Tibial artery (tissue), 4 donors: ENCODE measurements around the gene SYPL1.

ENCODE experiments used
- DNase-seq, 2 donors: peaks; one replicate each; pipeline ENCODE4 v3.0.0-alpha.2; 2019
- H3K27ac ChIP-seq, 2 donors: fragments of 200-600 bp; sonication (generic) in 1 of 2; 1 replicate in 1 of 2; 2 replicates in 1 of 2; pipeline ENCODE4 v1.5.1; 2018 to 2019; ENCODE audit warnings: mild to moderate bottlenecking in 1 of 2
- H3K27me3 ChIP-seq, 2 donors: fragments of 200-600 bp; sonication (generic) in 1 of 2; one replicate each; pipeline versions ENCODE4 v1.5.1 to v1.6.0; 2016 to 2019
- H3K36me3 ChIP-seq, 3 donors: fragments of 200-600 bp; sonication (generic) in 2 of 3; one replicate each; pipeline ENCODE4 v1.5.1; 2016 to 2019; ENCODE audit warnings: mild to moderate bottlenecking in 2 of 3
- H3K4me1 ChIP-seq, 4 donors: fragments of 200-600 bp; sonication (generic) in 2 of 4; 1 replicate in 3 of 4; 2 replicates in 1 of 4; pipeline ENCODE4 v1.5.1; 2016 to 2019
- H3K4me3 ChIP-seq, 2 donors: fragments of 200-600 bp; sonication (generic) in 1 of 2; 1 replicate in 1 of 2; 2 replicates in 1 of 2; pipeline ENCODE4 v1.5.1; 2018 to 2019; ENCODE audit warnings: mild to moderate bottlenecking in 2 of 2
- H3K9me3 ChIP-seq, 3 donors: fragments of 200-600 bp; sonication (generic) in 1 of 3; one replicate each; pipeline ENCODE4 v1.5.1; 2016 to 2019
- intact Hi-C: fragments of 100-400 bp; cut with DNase I; formaldehyde crosslinking; loops from one replicate; pipeline ENCODE4 v1.15.0; 2023; ENCODE audit warnings: low total_unique reads
- TF ChIP-seq, protein P1 (sequence below), 2 experiments: fragments of 200-600 bp in 1 of 2; fragments of 450-650 bp in 1 of 2; IDR thresholded peaks; one replicate each; pipeline ENCODE4 v1.5.1; 2017 to 2019; ENCODE audit warnings: antibody characterized with exemption in 2 of 2, mild to moderate bottlenecking in 1 of 2, moderate library complexity in 1 of 2

The SYPL1 gene

DNA sequence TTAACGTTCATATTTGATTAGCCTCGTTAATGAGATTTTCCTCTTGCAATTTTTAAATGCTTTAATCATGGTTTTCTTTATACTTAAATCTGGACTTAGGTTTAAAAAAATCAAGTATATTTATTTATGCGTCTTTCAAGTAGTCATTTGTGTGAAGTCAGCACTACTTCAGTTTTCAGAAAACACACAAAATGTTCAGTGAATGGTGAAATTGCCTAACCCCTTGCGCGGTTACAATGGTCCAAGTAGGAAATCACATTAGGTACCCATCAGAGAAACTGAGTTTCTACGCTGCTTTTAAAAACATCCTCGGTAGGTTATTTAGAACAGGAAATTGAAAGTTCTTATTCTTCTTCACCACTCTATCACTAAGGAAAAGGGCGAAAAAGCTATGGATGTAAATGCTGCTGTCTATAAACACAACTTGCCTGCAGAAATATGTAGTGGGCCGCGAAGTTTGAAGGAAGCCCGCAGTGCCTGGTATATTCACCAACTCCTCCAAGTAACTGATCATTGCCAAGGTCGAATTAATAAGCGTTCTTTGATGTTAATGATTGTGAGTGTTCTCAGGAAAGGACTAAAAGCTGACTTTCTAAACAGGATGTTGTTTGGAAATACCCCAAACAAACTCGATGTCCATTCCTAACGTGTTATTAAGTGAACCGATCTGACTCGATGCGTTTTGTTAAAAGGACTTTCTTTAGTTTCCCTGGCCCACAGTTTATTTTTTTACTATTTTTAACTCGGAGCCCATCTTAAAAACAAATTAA, 1.0 kb downstream of the SYPL1 start:
- TF ChIP-seq, protein P1, sequence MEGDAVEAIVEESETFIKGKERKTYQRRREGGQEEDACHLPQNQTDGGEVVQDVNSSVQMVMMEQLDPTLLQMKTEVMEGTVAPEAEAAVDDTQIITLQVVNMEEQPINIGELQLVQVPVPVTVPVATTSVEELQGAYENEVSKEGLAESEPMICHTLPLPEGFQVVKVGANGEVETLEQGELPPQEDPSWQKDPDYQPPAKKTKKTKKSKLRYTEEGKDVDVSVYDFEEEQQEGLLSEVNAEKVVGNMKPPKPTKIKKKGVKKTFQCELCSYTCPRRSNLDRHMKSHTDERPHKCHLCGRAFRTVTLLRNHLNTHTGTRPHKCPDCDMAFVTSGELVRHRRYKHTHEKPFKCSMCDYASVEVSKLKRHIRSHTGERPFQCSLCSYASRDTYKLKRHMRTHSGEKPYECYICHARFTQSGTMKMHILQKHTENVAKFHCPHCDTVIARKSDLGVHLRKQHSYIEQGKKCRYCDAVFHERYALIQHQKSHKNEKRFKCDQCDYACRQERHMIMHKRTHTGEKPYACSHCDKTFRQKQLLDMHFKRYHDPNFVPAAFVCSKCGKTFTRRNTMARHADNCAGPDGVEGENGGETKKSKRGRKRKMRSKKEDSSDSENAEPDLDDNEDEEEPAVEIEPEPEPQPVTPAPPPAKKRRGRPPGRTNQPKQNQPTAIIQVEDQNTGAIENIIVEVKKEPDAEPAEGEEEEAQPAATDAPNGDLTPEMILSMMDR (IDR thresholded peaks at IDR 0.05) = no peak
- intact Hi-C loops = no loop called here
- no peak for DNase-seq
- Histone ChIP-seq H3K4me3 (peak overlapping the region; percentile 70 to 75), H3K27ac (peak overlapping the region; percentile 95 to 99), H3K9me3 (no peaks in the 10 kb centered on the region), H3K4me1 (peaks cover 0 to 54% (median 12%) of the 10 kb centered on the region in 4 donors), H3K27me3 (no peaks in the 10 kb centered on the region), H3K36me3 (no peaks in the 10 kb centered on the region)

DNA sequence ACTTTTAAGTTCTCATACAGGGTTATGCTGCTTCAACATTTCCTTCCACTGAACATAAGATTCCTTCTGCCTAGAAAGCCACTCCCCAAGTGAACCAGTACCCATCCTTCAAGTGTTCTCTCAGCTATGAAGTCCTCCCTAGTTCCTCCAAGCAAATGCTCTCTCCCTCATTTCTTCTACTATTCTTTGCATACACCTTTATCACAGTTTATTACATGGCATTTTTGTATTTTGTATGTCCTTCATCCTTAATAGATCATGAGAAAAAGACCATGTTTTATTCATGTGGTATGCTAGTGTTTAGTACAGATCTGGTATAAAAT, 1.9 kb downstream of the SYPL1 start:
- Histone ChIP-seq H3K4me1 (peaks cover 0 to 63% (median 18%) of the 10 kb centered on the region in 4 donors), H3K36me3 (no peaks in the 10 kb centered on the region), H3K27ac (peak overlapping the region; percentile 95 to 99), H3K4me3 (peak overlapping the region; percentile 70 to 75), H3K9me3 (no peaks in the 10 kb centered on the region), H3K27me3 (no peaks in the 10 kb centered on the region)
- intact Hi-C loops = no loop called here
- TF ChIP-seq, protein P1 (IDR thresholded peaks at IDR 0.05) = no peak
- no peak for DNase-seq

DNA sequence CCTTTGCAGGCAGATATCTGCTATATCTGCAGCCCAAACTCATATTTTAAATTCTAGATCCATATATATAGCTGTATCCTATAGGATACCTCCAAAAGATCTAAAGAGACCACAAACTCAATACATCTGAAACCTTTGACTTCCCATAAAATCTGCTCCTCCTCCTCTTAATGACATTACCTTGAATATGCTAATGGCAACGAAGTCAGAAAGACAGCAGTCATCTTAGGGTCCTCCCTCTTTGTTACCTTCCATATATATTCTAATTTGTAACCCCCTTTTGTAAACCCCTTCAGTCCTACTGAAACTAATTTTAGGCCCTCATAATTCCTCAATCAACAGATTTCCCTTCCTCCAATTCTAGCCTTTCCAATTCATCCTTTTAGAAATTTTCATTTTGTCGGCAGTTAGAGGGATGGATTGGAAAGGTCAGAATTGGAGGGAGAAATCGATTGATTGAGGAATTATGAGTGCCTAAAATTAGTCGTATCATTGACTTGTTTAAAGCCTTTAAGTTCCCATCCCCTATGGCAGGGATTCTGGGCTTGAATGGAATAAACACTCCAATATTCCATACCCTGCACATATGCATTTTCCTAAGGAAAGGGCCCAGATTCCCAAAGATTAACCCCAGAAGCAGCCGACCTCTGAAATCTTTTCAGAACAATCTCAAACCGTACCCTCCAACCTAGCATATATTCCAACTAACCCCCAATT, 2.4 kb downstream of the SYPL1 start:
- Histone ChIP-seq H3K36me3 (no peaks in the 10 kb centered on the region), H3K9me3 (no peaks in the 10 kb centered on the region), H3K27ac (peak overlapping the region; percentile 95 to 99), H3K4me1 (peaks cover 0 to 68% (median 23%) of the 10 kb centered on the region in 4 donors), H3K4me3 (peak overlapping the region; percentile 70 to 75), H3K27me3 (no peaks in the 10 kb centered on the region)
- TF ChIP-seq, protein P1 (IDR thresholded peaks at IDR 0.05) = no peak
- no peak for DNase-seq
- intact Hi-C loops = no loop called here

DNA sequence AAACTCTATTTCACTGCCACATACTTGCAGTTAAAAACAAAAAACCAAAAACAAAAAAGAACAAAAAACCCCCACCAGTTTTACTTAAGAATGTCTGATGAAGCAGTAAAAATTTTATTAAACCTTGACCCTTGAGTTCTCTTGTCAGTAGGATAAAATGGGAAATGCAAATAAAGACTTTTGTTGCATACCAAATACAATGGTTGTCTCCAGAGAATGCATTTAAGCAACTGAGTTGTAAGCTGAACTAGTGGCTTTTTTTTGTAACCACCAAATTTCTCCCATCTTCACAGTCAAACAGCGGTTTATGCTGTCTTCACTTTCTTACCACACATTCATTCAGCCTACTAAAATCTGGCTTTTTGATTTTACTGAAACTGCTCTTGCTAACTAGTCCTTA, 3.1 kb downstream of the SYPL1 start:
- Histone ChIP-seq H3K27me3 (no peaks in the 10 kb centered on the region), H3K4me1 (peaks cover 0 to 75% (median 25%) of the 10 kb centered on the region in 4 donors), H3K9me3 (no peaks in the 10 kb centered on the region), H3K27ac (peak overlapping the region; percentile 36 to 99), H3K4me3 (peak overlapping the region in 1 of 2 donors; percentile 10), H3K36me3 (no peaks in the 10 kb centered on the region)
- DNase-seq = no peak
- TF ChIP-seq, protein P1 (IDR thresholded peaks at IDR 0.05) = no peak
- intact Hi-C loops = no loop called here

DNA sequence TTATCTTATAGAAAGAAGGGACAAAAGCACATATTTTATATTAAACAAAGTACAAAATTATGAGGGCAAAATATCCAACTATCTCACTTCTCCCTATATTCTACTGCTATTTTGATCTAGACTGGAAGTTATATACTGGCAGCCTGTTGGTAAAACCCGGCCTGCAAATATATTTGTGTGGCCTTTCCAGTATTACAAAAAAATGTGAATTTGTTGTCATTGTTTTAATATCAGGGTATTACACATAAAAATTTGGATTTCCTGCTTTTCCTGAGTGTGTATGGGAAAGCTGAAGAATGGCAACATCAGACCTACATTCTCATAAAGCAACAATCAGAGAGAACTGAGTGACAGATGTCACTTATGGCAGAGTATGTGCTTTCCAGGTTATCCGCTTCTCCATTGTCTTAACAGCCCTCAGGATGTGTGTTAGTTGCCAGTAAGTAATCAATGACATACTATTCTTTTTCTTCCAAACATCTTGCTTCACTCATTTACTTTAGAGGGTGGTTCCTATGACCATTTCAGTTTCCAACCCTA, 7.3 kb downstream of the SYPL1 start:
- TF ChIP-seq, protein P1 (IDR thresholded peaks at IDR 0.05) = no peak
- no peak overlapping the region for H3K27ac ChIP-seq
- H3K27me3 ChIP-seq = no peaks in the 10 kb centered on the region
- H3K4me1 ChIP-seq = peaks cover 0 to 95% (median 23%) of the 10 kb centered on the region in 4 donors
- intact Hi-C loops = no loop called here
- H3K9me3 ChIP-seq = no peaks in the 10 kb centered on the region
- no peak overlapping the region for H3K4me3 ChIP-seq
- DNase-seq = no peak
- no peaks in the 10 kb centered on the region for H3K36me3 ChIP-seq
